WTC11 (cell line): ENCODE results near the gene LACTBL1. TPM values are rescaled to one million over a fixed set of nuclear protein-coding genes. Genes with fewer than 3 reads are reported as not detected.

Experiments
- ATAC-seq: fragments of 200-7000 bp; cut with Tn5 transposase; 2 replicates; pipeline ENCODE4 v1.10.0; 2021; ENCODE audit warnings: mild to moderate bottlenecking, moderate library complexity
- CTCF ChIA-PET: fragments of 300-600 bp; sonication (Branson Sonifier 250); formaldehyde crosslinking; loops from one replicate; lab custom pipeline; 2021; ENCODE audit warnings: antibody characterized with exemption; lab: Charles Lee
- POLR2A ChIA-PET: fragments of 350-600 bp; sonication (Branson Sonifier 250); formaldehyde crosslinking; loops from one replicate; lab custom pipeline; 2021; ENCODE audit warnings: antibody characterized with exemption; lab: Charles Lee
- DNase-seq: peaks from one replicate; pipeline ENCODE4 v3.0.0; 2021; ENCODE audit warnings: low spot score
- H3K27ac Mint-ChIP-seq: 2 replicates; pipeline ENCODE4 v1.8.0; 2021; ENCODE audit warnings: mixed read lengths
- H3K27me3 Mint-ChIP-seq: 2 replicates; pipeline ENCODE4 v1.8.0; 2021; ENCODE audit warnings: low read depth, mild to moderate bottlenecking, moderate library complexity, mixed read lengths
- H3K36me3 Mint-ChIP-seq: 2 replicates; pipeline ENCODE4 v1.8.0; 2021; ENCODE audit warnings: mixed read lengths
- H3K4me1 Mint-ChIP-seq: 2 replicates; pipeline ENCODE4 v1.8.0; 2022; ENCODE audit warnings: mixed read lengths
- H3K4me3 Mint-ChIP-seq: 2 replicates; pipeline ENCODE4 v1.8.0; 2021; ENCODE audit warnings: mild to moderate bottlenecking, moderate library complexity, mixed read lengths
- H3K9me3 Mint-ChIP-seq: 2 replicates; pipeline ENCODE4 v1.8.0; 2021; ENCODE audit warnings: mixed read lengths
- ESRRA ChIP-seq: sonication (generic); formaldehyde crosslinking; IDR thresholded peaks from 2 replicates; pipeline ENCODE4 v1.8.1; 2022; ENCODE audit warnings: mild to moderate bottlenecking, missing genetic modification reagents, borderline replicate concordance
- ETV6 ChIP-seq: sonication (generic); formaldehyde crosslinking; IDR thresholded peaks from 2 replicates; pipeline ENCODE4 v1.8.1; 2022; ENCODE audit warnings: mild to moderate bottlenecking, missing genetic modification reagents
- GABPB1 ChIP-seq: sonication (generic); formaldehyde crosslinking; IDR thresholded peaks from 2 replicates; pipeline ENCODE4 v1.8.1; 2023; ENCODE audit warnings: mild to moderate bottlenecking, missing genetic modification reagents
- GTF2I ChIP-seq: fragments of 250-450 bp; sonication (Bioruptor Pico); conservative IDR thresholded peaks from 2 replicates; pipeline ENCODE4 v1.4.0; 2021; ENCODE audit warnings: mild to moderate bottlenecking
- KAT7 ChIP-seq: sonication (generic); formaldehyde crosslinking; IDR thresholded peaks from 2 replicates; pipeline ENCODE4 v1.8.1; 2023; ENCODE audit warnings: missing genetic modification reagents, mild to moderate bottlenecking, borderline replicate concordance
- NFYB ChIP-seq: sonication (generic); formaldehyde crosslinking; conservative IDR thresholded peaks from 2 replicates; pipeline ENCODE4 v1.8.0; 2022; ENCODE audit warnings: low read depth, missing genetic modification reagents
- NR3C1 ChIP-seq: sonication (generic); formaldehyde crosslinking; conservative IDR thresholded peaks from 2 replicates; pipeline ENCODE4 v1.8.1; 2023; ENCODE audit warnings: low read depth, mild to moderate bottlenecking, missing genetic modification reagents
- RELA ChIP-seq: sonication (generic); formaldehyde crosslinking; IDR thresholded peaks from 2 replicates; pipeline ENCODE4 v1.8.1; 2022; ENCODE audit warnings: missing genetic modification reagents, mild to moderate bottlenecking, borderline replicate concordance
- SMAD3 ChIP-seq: sonication (generic); formaldehyde crosslinking; IDR thresholded peaks from 2 replicates; pipeline ENCODE4 v1.8.0; 2022; ENCODE audit warnings: missing genetic modification reagents, mild to moderate bottlenecking, borderline replicate concordance
- SOX15 ChIP-seq: fragments of 250-450 bp; sonication (Bioruptor Pico); IDR thresholded peaks from 2 replicates; pipeline ENCODE4 v1.9.0; 2021; ENCODE audit warnings: mild to moderate bottlenecking
- TCF7 ChIP-seq: sonication (generic); formaldehyde crosslinking; IDR thresholded peaks from 2 replicates; pipeline ENCODE4 v1.8.0; 2022; ENCODE audit warnings: mild to moderate bottlenecking, low read depth, missing genetic modification reagents, moderate library complexity
- ZNF396 ChIP-seq: fragments of 250-450 bp; sonication (Bioruptor Pico); IDR thresholded peaks from 2 replicates; pipeline ENCODE4 v1.8.0; 2021; ENCODE audit warnings: mild to moderate bottlenecking, moderate library complexity, borderline replicate concordance
- total RNA-seq: library from RNA; stranded (reverse); gene quantifications from 3 replicates; pipeline ENCODE4 v1.2.3, GENCODE V29; 2021
- TF ChIP-seq, protein P1 (sequence below): sonication (generic); formaldehyde crosslinking; conservative IDR thresholded peaks from 2 replicates; pipeline ENCODE4 v1.8.1; 2022; ENCODE audit warnings: mild to moderate bottlenecking, missing genetic modification reagents
- TF ChIP-seq, protein P2 (sequence below): sonication (generic); formaldehyde crosslinking; IDR thresholded peaks from 2 replicates; pipeline ENCODE4 v1.8.1; 2023; ENCODE audit warnings: mild to moderate bottlenecking, missing genetic modification reagents
- TF ChIP-seq, protein P3 (sequence below): sonication (generic); formaldehyde crosslinking; IDR thresholded peaks from 2 replicates; pipeline ENCODE4 v1.8.0; 2022; ENCODE audit warnings: missing genetic modification reagents

Gene LACTBL1
- total RNA-seq, 1 experiment from 2014 or later: not detected

DNA sequence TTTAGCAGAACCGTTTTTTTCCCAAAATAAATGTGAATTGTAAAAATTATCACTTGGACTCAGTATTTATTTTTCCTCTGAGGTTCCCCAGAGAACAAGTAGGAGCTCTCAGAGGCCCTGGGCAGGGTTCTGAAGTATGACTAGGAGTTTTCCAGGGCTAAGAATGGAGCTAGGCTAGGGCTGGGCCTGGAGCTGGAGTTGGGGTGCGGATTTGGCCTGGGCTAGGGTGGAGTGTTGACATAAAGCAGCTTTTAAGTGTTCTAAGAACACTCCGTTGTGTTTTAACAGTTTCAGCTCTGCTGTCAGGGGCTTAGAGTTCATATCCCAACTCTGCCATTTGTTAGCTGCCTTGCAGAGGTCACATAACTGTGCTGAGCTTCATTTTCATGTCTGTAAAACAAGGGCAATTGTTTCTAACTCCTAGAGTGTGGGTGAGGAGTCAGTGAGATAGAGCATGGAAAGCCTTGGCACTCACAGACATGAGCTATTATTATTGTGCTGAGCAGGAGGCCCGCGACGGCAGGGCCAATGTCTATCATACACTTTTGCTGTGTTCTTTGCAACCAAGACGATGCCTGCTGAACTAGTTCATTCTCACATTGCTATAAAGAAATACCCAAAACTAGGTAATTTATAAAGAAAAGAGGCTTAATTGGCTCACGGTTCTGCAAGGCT is 51.1 kb downstream of the LACTBL1 start:
- TF ChIP-seq, protein P1, sequence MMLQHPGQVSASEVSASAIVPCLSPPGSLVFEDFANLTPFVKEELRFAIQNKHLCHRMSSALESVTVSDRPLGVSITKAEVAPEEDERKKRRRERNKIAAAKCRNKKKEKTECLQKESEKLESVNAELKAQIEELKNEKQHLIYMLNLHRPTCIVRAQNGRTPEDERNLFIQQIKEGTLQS: no peak
- TF ChIP-seq ETV6 (CRISPR knock-in tag) (no peak), SMAD3 (CRISPR knock-in tag) (no peak), SOX15 (CRISPR knock-in tag) (no peak), TCF7 (no peak), NFYB (no peak), RELA (CRISPR knock-in tag) (no peak), ZNF396 (no peak), NR3C1 (CRISPR knock-in tag) (no peak), GABPB1 (no peak)
- TF ChIP-seq, protein P2, sequence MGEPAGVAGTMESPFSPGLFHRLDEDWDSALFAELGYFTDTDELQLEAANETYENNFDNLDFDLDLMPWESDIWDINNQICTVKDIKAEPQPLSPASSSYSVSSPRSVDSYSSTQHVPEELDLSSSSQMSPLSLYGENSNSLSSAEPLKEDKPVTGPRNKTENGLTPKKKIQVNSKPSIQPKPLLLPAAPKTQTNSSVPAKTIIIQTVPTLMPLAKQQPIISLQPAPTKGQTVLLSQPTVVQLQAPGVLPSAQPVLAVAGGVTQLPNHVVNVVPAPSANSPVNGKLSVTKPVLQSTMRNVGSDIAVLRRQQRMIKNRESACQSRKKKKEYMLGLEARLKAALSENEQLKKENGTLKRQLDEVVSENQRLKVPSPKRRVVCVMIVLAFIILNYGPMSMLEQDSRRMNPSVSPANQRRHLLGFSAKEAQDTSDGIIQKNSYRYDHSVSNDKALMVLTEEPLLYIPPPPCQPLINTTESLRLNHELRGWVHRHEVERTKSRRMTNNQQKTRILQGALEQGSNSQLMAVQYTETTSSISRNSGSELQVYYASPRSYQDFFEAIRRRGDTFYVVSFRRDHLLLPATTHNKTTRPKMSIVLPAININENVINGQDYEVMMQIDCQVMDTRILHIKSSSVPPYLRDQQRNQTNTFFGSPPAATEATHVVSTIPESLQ (CRISPR knock-in tag): no peak
- TF ChIP-seq, all 79 proteins: peak for 0
- Mint-ChIP-seq H3K36me3 (no peaks in the 10 kb centered on the region), H3K27me3 (no peaks in the 10 kb centered on the region), H3K4me3 (no peak overlapping the region), H3K27ac (peak overlapping the region; percentile 65; the same call in 1 of the 2 replicates), H3K9me3 (no peaks in the 10 kb centered on the region), H3K4me1 (no peaks in the 10 kb centered on the region)
- DNase-seq (no peak), ATAC-seq (no peak)
- POLR2A ChIA-PET: interaction anchor here (0.6 kb wide), 1 partner anchor 8 kb away, joined by 3 read pairs; no protein-coding TSS in a partner anchor
- CTCF ChIA-PET: interaction anchor here (0.7 to 3.1 kb wide), 4 partner anchors 8 to 217 kb away, joined by 3 to 14 read pairs (median 4); no protein-coding TSS in a partner anchor

DNA sequence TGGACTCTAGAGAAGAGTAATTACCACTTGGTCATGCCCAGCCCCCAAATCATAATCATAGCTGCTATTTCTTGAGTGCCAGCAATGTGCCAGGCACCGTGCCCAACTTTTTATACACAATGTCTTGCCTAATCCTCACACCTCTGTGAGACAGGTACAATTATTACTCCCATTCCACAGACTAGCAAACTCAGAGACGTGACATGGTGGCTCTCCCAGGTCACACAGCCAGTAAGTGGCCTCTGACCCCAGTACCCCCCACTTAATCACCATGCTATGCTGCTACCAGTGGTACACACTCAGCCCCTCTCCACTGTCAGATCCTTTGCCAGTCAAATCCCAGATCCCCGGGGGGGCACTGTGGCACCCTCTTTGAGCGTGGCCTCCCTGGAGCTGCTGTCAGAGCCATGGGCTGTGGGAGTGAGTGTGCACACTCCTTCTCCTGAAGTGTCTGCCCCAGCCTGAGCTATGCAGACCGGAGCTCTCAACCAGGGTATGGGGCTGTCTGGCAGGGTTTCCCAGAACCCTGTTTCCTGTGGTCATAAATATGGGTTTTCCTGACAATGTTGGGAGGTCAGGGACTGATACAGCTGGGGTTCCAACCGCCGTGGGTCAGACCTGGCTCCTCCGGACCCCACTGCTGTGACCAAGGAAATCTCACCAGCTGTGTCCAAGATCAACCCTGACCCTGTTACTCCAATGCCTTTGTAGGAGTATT is 51.8 kb downstream of the LACTBL1 start:
- ChIA-PET CTCF (interaction anchor here (0.7 to 3.1 kb wide), 4 partner anchors 9 to 216 kb away, joined by 3 to 14 read pairs (median 4); no protein-coding TSS in a partner anchor), POLR2A (interaction anchor here (0.6 kb wide), 1 partner anchor 9 kb away, joined by 3 read pairs; no protein-coding TSS in a partner anchor)
- Mint-ChIP-seq H3K4me3 (no peak overlapping the region), H3K36me3 (no peaks in the 10 kb centered on the region), H3K9me3 (no peaks in the 10 kb centered on the region), H3K4me1 (no peaks in the 10 kb centered on the region), H3K27ac (no peak overlapping the region), H3K27me3 (no peaks in the 10 kb centered on the region)
- ATAC-seq (no peak), DNase-seq (no peak)
- TF ChIP-seq GTF2I (CRISPR knock-in tag): no peak

DNA sequence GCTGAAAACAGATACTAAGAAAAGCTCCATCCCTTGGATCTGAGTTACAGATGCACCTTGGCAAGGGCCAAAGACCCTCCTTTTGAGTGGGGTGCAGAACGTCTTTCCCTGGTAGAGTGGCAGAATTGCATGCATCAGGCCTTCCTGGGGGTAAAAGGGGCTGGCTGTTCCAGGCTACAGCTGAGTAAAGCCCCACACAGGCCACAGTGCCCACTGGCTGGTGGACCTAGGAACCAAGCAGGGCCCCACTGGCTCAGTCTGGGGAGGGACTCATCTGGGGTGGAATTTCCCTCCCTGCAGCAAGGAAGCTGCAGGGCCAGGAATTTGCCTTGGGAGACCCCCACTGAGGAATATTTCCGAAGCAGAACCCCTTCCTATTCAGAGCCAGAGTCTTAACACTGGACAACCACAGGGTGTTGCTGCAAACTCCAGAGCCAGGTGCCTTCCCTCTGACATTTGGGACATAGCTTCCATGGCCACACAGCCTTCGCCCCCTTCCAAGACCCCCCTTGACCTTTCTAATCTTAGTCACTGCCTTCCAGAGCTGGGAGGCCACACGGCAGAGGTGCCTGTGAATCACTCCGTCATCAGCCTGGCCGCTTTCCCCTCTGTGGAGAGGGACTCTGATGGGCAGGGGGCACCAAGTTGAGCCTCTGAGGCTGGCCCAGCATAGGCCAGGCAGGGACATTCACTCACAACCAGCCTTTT is 52.5 kb downstream of the LACTBL1 start:
- DNase-seq (no peak), ATAC-seq (no peak)
- POLR2A ChIA-PET: no interaction called here
- Mint-ChIP-seq H3K4me3 (no peak overlapping the region), H3K27ac (no peak overlapping the region), H3K36me3 (no peaks in the 10 kb centered on the region), H3K9me3 (no peaks in the 10 kb centered on the region), H3K27me3 (no peaks in the 10 kb centered on the region), H3K4me1 (no peaks in the 10 kb centered on the region)
- TF ChIP-seq ESRRA (CRISPR knock-in tag) (no peak), KAT7 (CRISPR knock-in tag) (no peak)
- TF ChIP-seq, protein P3, sequence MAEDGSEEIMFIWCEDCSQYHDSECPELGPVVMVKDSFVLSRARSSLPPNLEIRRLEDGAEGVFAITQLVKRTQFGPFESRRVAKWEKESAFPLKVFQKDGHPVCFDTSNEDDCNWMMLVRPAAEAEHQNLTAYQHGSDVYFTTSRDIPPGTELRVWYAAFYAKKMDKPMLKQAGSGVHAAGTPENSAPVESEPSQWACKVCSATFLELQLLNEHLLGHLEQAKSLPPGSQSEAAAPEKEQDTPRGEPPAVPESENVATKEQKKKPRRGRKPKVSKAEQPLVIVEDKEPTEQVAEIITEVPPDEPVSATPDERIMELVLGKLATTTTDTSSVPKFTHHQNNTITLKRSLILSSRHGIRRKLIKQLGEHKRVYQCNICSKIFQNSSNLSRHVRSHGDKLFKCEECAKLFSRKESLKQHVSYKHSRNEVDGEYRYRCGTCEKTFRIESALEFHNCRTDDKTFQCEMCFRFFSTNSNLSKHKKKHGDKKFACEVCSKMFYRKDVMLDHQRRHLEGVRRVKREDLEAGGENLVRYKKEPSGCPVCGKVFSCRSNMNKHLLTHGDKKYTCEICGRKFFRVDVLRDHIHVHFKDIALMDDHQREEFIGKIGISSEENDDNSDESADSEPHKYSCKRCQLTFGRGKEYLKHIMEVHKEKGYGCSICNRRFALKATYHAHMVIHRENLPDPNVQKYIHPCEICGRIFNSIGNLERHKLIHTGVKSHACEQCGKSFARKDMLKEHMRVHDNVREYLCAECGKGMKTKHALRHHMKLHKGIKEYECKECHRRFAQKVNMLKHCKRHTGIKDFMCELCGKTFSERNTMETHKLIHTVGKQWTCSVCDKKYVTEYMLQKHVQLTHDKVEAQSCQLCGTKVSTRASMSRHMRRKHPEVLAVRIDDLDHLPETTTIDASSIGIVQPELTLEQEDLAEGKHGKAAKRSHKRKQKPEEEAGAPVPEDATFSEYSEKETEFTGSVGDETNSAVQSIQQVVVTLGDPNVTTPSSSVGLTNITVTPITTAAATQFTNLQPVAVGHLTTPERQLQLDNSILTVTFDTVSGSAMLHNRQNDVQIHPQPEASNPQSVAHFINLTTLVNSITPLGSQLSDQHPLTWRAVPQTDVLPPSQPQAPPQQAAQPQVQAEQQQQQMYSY: no peak
- CTCF ChIA-PET: interaction anchor here (0.5 to 3.1 kb wide), 5 partner anchors 10 to 253 kb away, joined by 3 to 14 read pairs (median 3); no protein-coding TSS in a partner anchor
